Measurements from ENCODE around the gene PLA2R1.

PLA2R1 gene

GRCh38 chr2:159897720-159898119, 164.7 kb downstream of the PLA2R1 start:
- Histone ChIP-seq H3K79me2 (ENCODE audit: insufficient read depth, low read length) (no peaks in the 10 kb centered on the region), H2AFZ (ENCODE audit: low read length) (no peak overlapping the region), H3K27ac (ENCODE audit: low read depth, low read length, poor library complexity, severe bottlenecking) (no peak overlapping the region), H3F3A (ENCODE audit: insufficient read depth, low read length) (no peaks in the 10 kb centered on the region), H3K4me1 (ENCODE audit: insufficient read depth, low read length, severe bottlenecking) (peaks cover 36% of the 10 kb centered on the region), H3K4me3 (ENCODE audit: low read depth, low read length, poor library complexity, severe bottlenecking) (no peak overlapping the region), H3K9me3 (ENCODE audit: low read length) (no peaks in the 10 kb centered on the region), H3K36me3 (ENCODE audit: insufficient read depth, low read length) (peaks cover 6% of the 10 kb centered on the region; the same call in 1 of the 2 replicates), H3K9me2 (ENCODE audit: low read depth, low read length) (no peaks in the 10 kb centered on the region), H3K27me3 (ENCODE audit: insufficient read depth, low read length) (no peaks in the 10 kb centered on the region), H3K9ac (ENCODE audit: low read length) (no peak overlapping the region), H4K20me1 (ENCODE audit: insufficient read depth, low read length) (no peaks in the 10 kb centered on the region), H3K4me2 (ENCODE audit: low read length) (no peak overlapping the region)
- TF ChIP-seq EZH2 (IDR thresholded peaks at IDR 0.05; ENCODE audit: borderline replicate concordance, low read length) (no peak), CTCF (IDR thresholded peaks at IDR 0.05; ENCODE audit: low read length) (no peak)

GRCh38 chr2:159897081-159897480, 165.3 kb downstream of the PLA2R1 start:
- Histone ChIP-seq H4K20me1 (ENCODE audit: insufficient read depth, low read length) (no peaks in the 10 kb centered on the region), H3K27ac (ENCODE audit: low read depth, low read length, poor library complexity, severe bottlenecking) (no peak overlapping the region), H3K9me2 (ENCODE audit: low read depth, low read length) (no peaks in the 10 kb centered on the region), H2AFZ (ENCODE audit: low read length) (no peak overlapping the region), H3K4me1 (ENCODE audit: insufficient read depth, low read length, severe bottlenecking) (peaks cover 37% of the 10 kb centered on the region), H3K36me3 (ENCODE audit: insufficient read depth, low read length) (peaks cover 6% of the 10 kb centered on the region; the same call in 1 of the 2 replicates), H3K79me2 (ENCODE audit: insufficient read depth, low read length) (no peaks in the 10 kb centered on the region), H3F3A (ENCODE audit: insufficient read depth, low read length) (no peaks in the 10 kb centered on the region), H3K27me3 (ENCODE audit: insufficient read depth, low read length) (no peaks in the 10 kb centered on the region), H3K4me2 (ENCODE audit: low read length) (no peak overlapping the region), H3K4me3 (ENCODE audit: low read depth, low read length, poor library complexity, severe bottlenecking) (no peak overlapping the region), H3K9me3 (ENCODE audit: low read length) (no peaks in the 10 kb centered on the region), H3K9ac (ENCODE audit: low read length) (no peak overlapping the region)
- TF ChIP-seq EZH2 (IDR thresholded peaks at IDR 0.05; ENCODE audit: borderline replicate concordance, low read length) (no peak), CTCF (IDR thresholded peaks at IDR 0.05; ENCODE audit: low read length) (no peak)

- H3K36me3 ChIP-seq (ENCODE audit: insufficient read depth, low read length) = peaks cover 6% of the 10 kb centered on the region; the same call in 1 of the 2 replicates
- H3K79me2 ChIP-seq (ENCODE audit: insufficient read depth, low read length) = no peaks in the 10 kb centered on the region
- no peak overlapping the region for H3K9ac ChIP-seq (ENCODE audit: low read length)
- no peaks in the 10 kb centered on the region for H3F3A ChIP-seq (ENCODE audit: insufficient read depth, low read length)
- no peak overlapping the region for H3K4me2 ChIP-seq (ENCODE audit: low read length)
- no peaks in the 10 kb centered on the region for H3K27me3 ChIP-seq (ENCODE audit: insufficient read depth, low read length)
- H3K27ac ChIP-seq (ENCODE audit: low read depth, low read length, poor library complexity, severe bottlenecking) = no peak overlapping the region
- no peak overlapping the region for H3K4me3 ChIP-seq (ENCODE audit: low read depth, low read length, poor library complexity, severe bottlenecking)
- no peaks in the 10 kb centered on the region for H3K9me3 ChIP-seq (ENCODE audit: low read length)
- H2AFZ ChIP-seq (ENCODE audit: low read length) = no peak overlapping the region
- H3K4me1 ChIP-seq (ENCODE audit: insufficient read depth, low read length, severe bottlenecking) = peaks cover 52% of the 10 kb centered on the region
- no peaks in the 10 kb centered on the region for H3K9me2 ChIP-seq (ENCODE audit: low read depth, low read length)
- H4K20me1 ChIP-seq (ENCODE audit: insufficient read depth, low read length) = no peaks in the 10 kb centered on the region
- TF ChIP-seq EZH2 (IDR thresholded peaks at IDR 0.05; ENCODE audit: borderline replicate concordance, low read length) (no peak), CTCF (IDR thresholded peaks at IDR 0.05; ENCODE audit: low read length) (no peak)
These were observed 167.0 kb downstream of the PLA2R1 start for GRCh38 chr2:159895258-159896065.
